ENCODE measurements around the gene NSMF. TPM values are rescaled to one million over a fixed set of nuclear protein-coding genes. Genes with fewer than 3 reads are reported as not detected.

The NSMF gene
- total and polyA plus RNA-seq, 2 donors (not counting 3 experiments of a cell fraction or from before 2014, with no cell fraction given): 43.3 to 53.7 TPM

DNA sequence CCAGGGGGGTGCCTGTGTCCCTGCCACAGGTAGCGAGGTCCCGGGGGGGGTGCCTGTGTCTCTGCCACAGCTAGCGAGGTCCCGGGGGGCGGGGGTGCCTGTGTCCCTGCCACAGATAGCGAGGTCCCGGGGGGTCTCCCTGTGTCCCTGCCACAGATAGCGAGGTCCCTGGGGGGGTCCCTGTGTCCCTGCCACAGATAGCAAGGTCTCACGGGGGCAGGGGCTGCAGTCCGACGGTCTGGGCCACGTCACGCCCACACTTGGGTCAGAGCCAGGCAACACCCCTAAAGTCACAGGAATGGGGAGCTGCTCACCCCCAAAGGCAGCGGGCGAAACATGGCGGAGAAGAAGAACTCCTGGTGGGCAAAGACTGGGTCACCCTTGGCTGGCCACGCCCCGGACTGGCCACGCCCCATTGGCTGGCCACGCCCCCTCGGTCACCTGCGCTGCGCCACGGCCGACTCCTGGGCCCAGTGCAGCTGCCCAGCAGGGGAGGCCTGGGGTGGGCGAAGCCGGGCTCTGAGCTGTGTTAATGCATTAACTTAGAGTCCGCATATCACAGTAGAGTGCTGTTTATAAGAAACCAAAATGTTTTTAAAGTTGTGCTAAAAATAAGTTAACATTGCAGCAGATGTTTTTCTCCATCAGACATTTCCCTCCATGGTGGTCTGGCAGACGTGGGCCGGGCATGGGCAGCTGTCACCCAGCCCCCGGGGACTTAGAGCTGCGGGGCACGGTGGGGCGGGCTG, 29.0 kb downstream of the NSMF start:
- no peak overlapping the region for H3K9ac ChIP-seq (replicated peaks; ENCODE audit: extremely low read depth, insufficient read depth, low read length)
- H3K27me3 ChIP-seq (ENCODE audit: control insufficient read depth in 2 of 2, insufficient read depth in 2 of 2, low read length in 2 of 2): no peaks in the 10 kb centered on the region
- ChIA-PET CTCF (no interaction called here), POLR2A (no interaction called here)
- no TSS peak for BruUV-seq (replicated peaks)
- no peaks in the 10 kb centered on the region for H3K9me3 ChIP-seq (replicated peaks; ENCODE audit: control insufficient read depth, insufficient read depth, low read length)
- H4K20me1 ChIP-seq (replicated peaks; ENCODE audit: control insufficient read depth, extremely low read depth, insufficient read depth, low read length): no peaks in the 10 kb centered on the region
- no peaks in the 10 kb centered on the region for H3K9me1 ChIP-seq (replicated peaks; ENCODE audit: control insufficient read depth, extremely low read depth, insufficient read depth, low read length)
- dilution Hi-C loops (cut with MboI; ENCODE audit: extremely low pct_ligation_motif_present, low sequenced_read_pairs) (no loop called here), intact Hi-C loops (cut with micrococcal nuclease) (loop anchor here (10.0 kb wide), 1 partner anchor 95 kb away; no protein-coding TSS in a partner anchor)
- H3K36me3 ChIP-seq (ENCODE audit: control insufficient read depth in 2 of 2, extremely low read depth in 1 of 2, insufficient read depth in 2 of 2, low read length in 2 of 2): no peaks in the 10 kb centered on the region
- no peak overlapping the region for H3K4me2 ChIP-seq (ENCODE audit: insufficient read depth, low read length)
- TF ChIP-seq POLR2A (IDR thresholded peaks at IDR 0.05; ENCODE audit: low read depth, low read length) (no peak), FOS (IDR thresholded peaks at IDR 0.05; ENCODE audit: borderline replicate concordance, insufficient read depth, low read length) (no peak), POLR2AphosphoS5 (IDR thresholded peaks at IDR 0.05; ENCODE audit: insufficient read depth, low read depth, low read length) (no peak), GATA2 (IDR thresholded peaks at IDR 0.05; ENCODE audit: insufficient read depth, insufficient read length, low read depth, low read length) (no peak), EZH2 (IDR thresholded peaks at IDR 0.05; ENCODE audit: borderline replicate concordance, low read depth, low read length, severe bottlenecking) (no peak), JUN (IDR thresholded peaks at IDR 0.05; ENCODE audit: borderline replicate concordance, insufficient read depth, insufficient read length, low read depth) (no peak), MYC (IDR thresholded peaks at IDR 0.05; ENCODE audit: low read depth, low read length) (no peak)
- TF ChIP-seq, protein P1, sequence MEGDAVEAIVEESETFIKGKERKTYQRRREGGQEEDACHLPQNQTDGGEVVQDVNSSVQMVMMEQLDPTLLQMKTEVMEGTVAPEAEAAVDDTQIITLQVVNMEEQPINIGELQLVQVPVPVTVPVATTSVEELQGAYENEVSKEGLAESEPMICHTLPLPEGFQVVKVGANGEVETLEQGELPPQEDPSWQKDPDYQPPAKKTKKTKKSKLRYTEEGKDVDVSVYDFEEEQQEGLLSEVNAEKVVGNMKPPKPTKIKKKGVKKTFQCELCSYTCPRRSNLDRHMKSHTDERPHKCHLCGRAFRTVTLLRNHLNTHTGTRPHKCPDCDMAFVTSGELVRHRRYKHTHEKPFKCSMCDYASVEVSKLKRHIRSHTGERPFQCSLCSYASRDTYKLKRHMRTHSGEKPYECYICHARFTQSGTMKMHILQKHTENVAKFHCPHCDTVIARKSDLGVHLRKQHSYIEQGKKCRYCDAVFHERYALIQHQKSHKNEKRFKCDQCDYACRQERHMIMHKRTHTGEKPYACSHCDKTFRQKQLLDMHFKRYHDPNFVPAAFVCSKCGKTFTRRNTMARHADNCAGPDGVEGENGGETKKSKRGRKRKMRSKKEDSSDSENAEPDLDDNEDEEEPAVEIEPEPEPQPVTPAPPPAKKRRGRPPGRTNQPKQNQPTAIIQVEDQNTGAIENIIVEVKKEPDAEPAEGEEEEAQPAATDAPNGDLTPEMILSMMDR (IDR thresholded peaks at IDR 0.05; ENCODE audit: extremely low read depth in 1 of 2, insufficient read depth in 1 of 2, low read depth in 1 of 2, low read length in 2 of 2): no peak
- TF ChIP-seq, protein P2, sequence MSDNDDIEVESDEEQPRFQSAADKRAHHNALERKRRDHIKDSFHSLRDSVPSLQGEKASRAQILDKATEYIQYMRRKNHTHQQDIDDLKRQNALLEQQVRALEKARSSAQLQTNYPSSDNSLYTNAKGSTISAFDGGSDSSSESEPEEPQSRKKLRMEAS (IDR thresholded peaks at IDR 0.05; ENCODE audit: insufficient read depth, insufficient read length): no peak
- FAIRE-seq (no peak), DNase-seq (ENCODE audit: low read depth, low spot score) (no peak)
- no peak overlapping the region for H3K27ac ChIP-seq (ENCODE audit: insufficient read depth, low read depth, low read length)
- no peaks in the 10 kb centered on the region for H3K79me2 ChIP-seq (ENCODE audit: control insufficient read depth, insufficient read depth, low read length)
- no peak overlapping the region for H3K4me3 ChIP-seq (replicated peaks in 1 of 3; ENCODE audit: insufficient read depth in 1 of 3, low read depth in 1 of 3, low read length in 3 of 3)
- no peaks in the 10 kb centered on the region for H3K4me1 ChIP-seq (ENCODE audit: control insufficient read depth, extremely low read depth, insufficient read depth, low read length)
- H2AFZ ChIP-seq (ENCODE audit: low read depth, low read length): no peak overlapping the region
